HG03521 (cell line): ENCODE data around the gene CDH2.

Source experiments
- ATAC-seq: cut with Tn5 transposase; IDR thresholded peaks from one replicate; pipeline ENCODE4 v1.9.1; 2021; ENCODE audit warnings: mild to moderate bottlenecking, moderate library complexity; ENCODE audit not compliant: unreplicated experiment

CDH2 gene

GRCh38 chr18:28045880-28046279, 131.1 kb downstream of the CDH2 start:
- ATAC-seq, result no peak

- no peak for ATAC-seq
These were observed 131.6 kb downstream of the CDH2 start for GRCh38 chr18:28045176-28045810.

- ATAC-seq, result no peak
These were observed 132.9 kb downstream of the CDH2 start for GRCh38 chr18:28044036-28044435.

GRCh38 chr18:28043631-28044030, 133.3 kb downstream of the CDH2 start:
- no peak for ATAC-seq

- no peak for ATAC-seq
These were observed 135.6 kb downstream of the CDH2 start for GRCh38 chr18:28041366-28041765.

GRCh38 chr18:28040716-28041115, 136.2 kb downstream of the CDH2 start:
- ATAC-seq, result no peak

GRCh38 chr18:28040211-28040610, 136.7 kb downstream of the CDH2 start:
- no peak for ATAC-seq

GRCh38 chr18:28039691-28040090, 137.2 kb downstream of the CDH2 start:
- ATAC-seq, result no peak

- ATAC-seq, result no peak
These were observed 137.9 kb downstream of the CDH2 start for GRCh38 chr18:28039078-28039477.

- ATAC-seq, result no peak
These were observed 140.4 kb downstream of the CDH2 start for GRCh38 chr18:28036488-28036887.

GRCh38 chr18:28034567-28034966, 142.4 kb downstream of the CDH2 start:
- ATAC-seq, result no peak

GRCh38 chr18:28032177-28032576, 144.8 kb downstream of the CDH2 start:
- ATAC-seq, result no peak

GRCh38 chr18:28030458-28030857, 146.5 kb downstream of the CDH2 start:
- ATAC-seq, result no peak

GRCh38 chr18:28027755-28028154, 149.2 kb downstream of the CDH2 start:
- no peak for ATAC-seq

- no peak for ATAC-seq
These were observed 157.4 kb downstream of the CDH2 start for GRCh38 chr18:28019425-28020108.

- no peak for ATAC-seq
These were observed 158.6 kb downstream of the CDH2 start for GRCh38 chr18:28018351-28018750.

- no peak for ATAC-seq
These were observed 161.3 kb downstream of the CDH2 start for GRCh38 chr18:28015671-28016070.

- no peak for ATAC-seq
These were observed 163.9 kb downstream of the CDH2 start for GRCh38 chr18:28013066-28013465.

- no peak for ATAC-seq
These were observed 164.6 kb downstream of the CDH2 start for GRCh38 chr18:28012336-28012735.

GRCh38 chr18:28009589-28009988, 167.3 kb downstream of the CDH2 start:
- no peak for ATAC-seq

- ATAC-seq, result no peak
These were observed 169.1 kb downstream of the CDH2 start for GRCh38 chr18:28007841-28008240.

- ATAC-seq, result no peak
These were observed 171.8 kb downstream of the CDH2 start for GRCh38 chr18:28005164-28005563.

- no peak for ATAC-seq
These were observed 172.3 kb downstream of the CDH2 start for GRCh38 chr18:28004606-28005005.
